Smooth muscle cell (in vitro differentiated cells): ENCODE results near the gene KIF23. TPM values are rescaled to one million over a fixed set of nuclear protein-coding genes. Genes with fewer than 3 reads are reported as not detected.
A peak's percentile ranks its signal among the peaks of the same experiment; 100 is the strongest.
"Not testable (repeated sequence)": the region's sequence is repeated elsewhere in the genome, so short reads cannot be mapped to it uniquely, and the experiment has no call there.

Experiments used
- DNase-seq: peaks from one replicate; lab custom pipeline; 2025; ENCODE audit not compliant: unreplicated experiment; lab: John Stamatoyannopoulos, UW
- H2AFZ ChIP-seq: fragments of 200-600 bp; sonication (generic); 2 replicates; pipeline ENCODE4 v1.6.0; 2016; ENCODE audit warnings: antibody characterized with exemption, low read depth, mild to moderate bottlenecking
- H3F3A ChIP-seq: fragments of 200-600 bp; sonication (generic); 2 replicates; pipeline ENCODE4 v1.6.0; 2017; ENCODE audit warnings: antibody characterized with exemption, low read depth
- H3K27ac ChIP-seq: fragments of 200-600 bp; sonication (generic); 2 replicates; pipeline ENCODE4 v1.5.1; 2016; ENCODE audit warnings: low read depth, mild to moderate bottlenecking
- H3K27me3 ChIP-seq: fragments of 200-600 bp; sonication (generic); 2 replicates; pipeline ENCODE4 v1.6.1; 2016; ENCODE audit warnings: low read depth, mild to moderate bottlenecking
- H3K36me3 ChIP-seq: fragments of 200-600 bp; sonication (generic); 2 replicates; pipeline ENCODE4 v1.5.1; 2016; ENCODE audit warnings: low read depth
- H3K4me1 ChIP-seq: fragments of 200-600 bp; sonication (generic); 2 replicates; pipeline ENCODE4 v1.5.1; 2016; ENCODE audit warnings: low read depth
- H3K4me2 ChIP-seq: fragments of 200-600 bp; sonication (generic); 2 replicates; pipeline ENCODE4 v1.6.0; 2016; ENCODE audit warnings: mild to moderate bottlenecking
- H3K4me3 ChIP-seq: fragments of 200-600 bp; sonication (generic); 2 replicates; pipeline ENCODE4 v1.5.1; 2016; ENCODE audit warnings: mild to moderate bottlenecking
- H3K79me2 ChIP-seq: fragments of 200-600 bp; sonication (generic); 2 replicates; pipeline ENCODE4 v1.6.0; 2016; ENCODE audit warnings: low read depth, mild to moderate bottlenecking
- H3K9ac ChIP-seq: fragments of 200-600 bp; sonication (generic); 2 replicates; pipeline ENCODE4 v1.6.0; 2016; ENCODE audit warnings: low read depth
- H3K9me3 ChIP-seq: fragments of 200-600 bp; sonication (generic); replicated peaks from 2 replicates; pipeline ENCODE4 v1.5.1; 2016; ENCODE audit warnings: low read depth
- H4K20me1 ChIP-seq: fragments of 200-600 bp; sonication (generic); 2 replicates; pipeline ENCODE4 v1.6.0; 2016; ENCODE audit warnings: low read depth
- CTCF ChIP-seq: fragments of 200-600 bp; sonication (generic); IDR thresholded peaks from 2 replicates; pipeline ENCODE4 v1.5.1; 2017; ENCODE audit warnings: borderline replicate concordance, mild to moderate bottlenecking, antibody characterized with exemption; ENCODE audit not compliant: insufficient read depth, poor library complexity, severe bottlenecking
- WGBS: methylation state at CpG from one replicate; pipeline ENCODE4 v1.1.7; 2016; ENCODE audit warnings: low lambda C conversion rate; 5-methylcytosine and 5-hydroxymethylcytosine counted together
- polyA plus RNA-seq: library from polyadenylated mRNA; unstranded; fragments of >200 nt; fragmentation: Nextera tagmentation; extraction: Ambion mirVana; gene quantifications from 2 replicates; pipeline ENCODE4 v1.2.1, GENCODE V29; 2016
- total RNA-seq: library from RNA; depleted of rRNA; stranded (reverse); fragments of >200 nt; gene quantifications from 2 replicates; pipeline ENCODE4 v1.2.3, GENCODE V29; 2014

The KIF23 gene
- total and polyA plus RNA-seq, 2 experiments from 2014 or later: 14.3 to 44.1 TPM

DNA sequence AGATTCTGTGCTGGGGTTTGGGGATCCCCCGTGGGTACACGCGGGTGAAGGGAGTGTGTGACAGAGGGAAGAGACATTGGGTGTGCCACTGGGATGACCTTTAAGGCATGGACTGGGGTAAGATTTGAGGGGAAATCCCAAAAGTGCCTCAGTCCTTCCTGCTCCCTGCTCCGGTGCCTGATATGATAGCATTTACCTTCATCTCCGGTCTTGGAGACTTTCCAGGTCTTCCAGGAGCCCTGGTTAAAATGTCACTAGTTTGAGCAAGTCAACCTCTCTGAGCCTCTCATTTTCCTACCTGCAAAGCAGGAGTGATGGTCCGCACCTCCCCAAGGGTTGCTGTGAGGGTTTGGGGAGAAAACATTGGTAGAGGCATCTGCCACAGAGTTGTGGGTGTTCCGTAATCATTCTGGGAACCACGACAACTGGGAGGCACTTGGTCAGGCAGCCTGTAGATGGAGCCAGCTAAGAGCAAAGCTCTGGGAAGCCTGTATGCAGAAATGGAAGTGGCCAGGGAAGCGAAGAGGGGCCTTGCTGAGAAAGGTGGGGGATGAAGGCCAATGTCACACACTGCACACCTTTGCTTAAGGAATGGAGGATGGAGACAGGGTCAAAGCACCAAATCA lies 33.9 kb upstream of the KIF23 start:
- H4K20me1 ChIP-seq: no peaks in the 10 kb centered on the region
- WGBS: 68% methylated on average over 9 of the region's 9 CpGs
- no peak overlapping the region for H3K4me3 ChIP-seq
- no peaks in the 10 kb centered on the region for H3K79me2 ChIP-seq
- H3K9me3 ChIP-seq: no peaks in the 10 kb centered on the region
- H3K4me2 ChIP-seq: no peak overlapping the region
- no peak for DNase-seq
- H3K36me3 ChIP-seq: no peaks in the 10 kb centered on the region
- no peaks in the 10 kb centered on the region for H3F3A ChIP-seq
- H3K9ac ChIP-seq: no peak overlapping the region
- no peak overlapping the region for H3K27ac ChIP-seq
- no peak overlapping the region for H2AFZ ChIP-seq
- TF ChIP-seq CTCF: peak; percentile 6
- H3K27me3 ChIP-seq: peaks cover 6% of the 10 kb centered on the region
- H3K4me1 ChIP-seq: no peaks in the 10 kb centered on the region

DNA sequence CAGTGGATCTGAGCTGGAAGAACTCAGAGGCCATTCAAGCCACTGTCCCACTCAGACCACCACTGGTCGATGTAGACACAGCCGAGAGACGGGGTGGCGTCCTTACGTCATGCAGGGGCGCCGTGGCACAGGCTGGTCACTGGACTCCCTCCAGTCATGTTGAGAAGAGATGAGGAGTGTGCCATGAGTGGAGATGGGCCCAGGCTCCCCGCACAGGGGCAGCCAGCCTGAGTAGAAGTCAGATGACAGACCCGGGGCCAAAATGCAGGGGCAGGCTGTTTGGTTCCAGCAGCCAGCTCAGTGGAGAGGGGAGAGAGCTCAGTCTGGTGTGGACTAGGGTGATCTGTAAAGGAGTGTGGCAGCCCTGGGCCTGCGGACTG lies 33.4 kb upstream of the KIF23 start:
- Histone ChIP-seq H3K27ac (no peak overlapping the region), H3K9me3 (no peaks in the 10 kb centered on the region), H4K20me1 (no peaks in the 10 kb centered on the region), H3K4me3 (no peak overlapping the region), H3F3A (no peaks in the 10 kb centered on the region), H3K36me3 (no peaks in the 10 kb centered on the region), H3K4me2 (no peak overlapping the region), H3K9ac (no peak overlapping the region), H3K27me3 (peaks cover 6% of the 10 kb centered on the region), H3K79me2 (no peaks in the 10 kb centered on the region), H2AFZ (no peak overlapping the region), H3K4me1 (no peaks in the 10 kb centered on the region)
- 94% methylated on average over 10 of the region's 10 CpGs for WGBS
- no peak for DNase-seq
- no peak for TF ChIP-seq CTCF

DNA sequence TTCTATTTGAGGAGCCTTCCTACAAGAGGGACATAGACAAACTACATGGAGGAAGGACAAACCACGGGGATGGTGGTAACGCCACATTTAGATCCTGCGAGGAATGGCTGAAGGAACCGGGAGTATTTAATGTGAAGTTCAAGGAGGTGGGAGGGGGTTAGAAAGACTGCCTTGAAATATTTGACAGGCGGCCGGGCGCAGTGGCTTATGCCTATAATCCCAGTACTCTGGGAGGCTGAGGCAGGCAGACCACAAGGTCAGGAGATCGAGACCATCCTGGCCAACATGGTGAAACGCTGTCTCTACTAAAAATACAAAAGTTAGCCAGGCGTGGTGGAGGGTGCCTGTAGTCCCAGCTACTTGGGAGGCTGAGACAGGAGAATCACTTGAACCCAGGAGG lies 32.0 kb upstream of the KIF23 start:
- not testable (repeated sequence) for H3K4me1 ChIP-seq, H3K9me3 ChIP-seq, H4K20me1 ChIP-seq, DNase-seq, H3K79me2 ChIP-seq, H3K4me2 ChIP-seq, H3K4me3 ChIP-seq, H3K9ac ChIP-seq, H3F3A ChIP-seq, H2AFZ ChIP-seq, H3K27ac ChIP-seq, H3K27me3 ChIP-seq, H3K36me3 ChIP-seq
- 96% methylated on average over 10 of the region's 10 CpGs for WGBS

GRCh38 chr15:69384066-69384465 lies 30.1 kb upstream of the KIF23 start:
- H3K4me1 ChIP-seq, H3K4me2 ChIP-seq, H3F3A ChIP-seq, H4K20me1 ChIP-seq, H3K27ac ChIP-seq, DNase-seq, H3K9me3 ChIP-seq, H3K27me3 ChIP-seq, H3K79me2 ChIP-seq, H2AFZ ChIP-seq, H3K36me3 ChIP-seq, H3K4me3 ChIP-seq, H3K9ac ChIP-seq: not testable (repeated sequence)
- 95% methylated on average over 9 of the region's 18 CpGs for WGBS
